H9 (cell line): ENCODE data around the gene PODNL1. TPM values are rescaled to one million over a fixed set of nuclear protein-coding genes. Genes with fewer than 3 reads are reported as not detected.

Experiments
- DNase-seq: peaks from one replicate; pipeline ENCODE4 v3.0.0-alpha.2; 2017
- H2AFZ ChIP-seq: one replicate; pipeline ENCODE4 v1.6.1; 2013; ENCODE audit warnings: mild to moderate bottlenecking, low read length, control low read depth, moderate library complexity
- H2AK5ac ChIP-seq: 2 replicates; pipeline ENCODE4 v1.6.1; 2013; ENCODE audit warnings: low read length, control low read depth, mixed read lengths; ENCODE audit not compliant: insufficient read length
- H2BK120ac ChIP-seq: one replicate; pipeline ENCODE4 v1.6.1; 2013; ENCODE audit warnings: low read depth, mild to moderate bottlenecking, low read length, control low read depth, inconsistent platforms; ENCODE audit not compliant: poor library complexity, severe bottlenecking
- H2BK12ac ChIP-seq: 2 replicates; pipeline ENCODE4 v1.6.1; 2013; ENCODE audit warnings: low read length, control low read depth, mixed read lengths, low read depth; ENCODE audit not compliant: insufficient read length
- H2BK15ac ChIP-seq: 2 replicates; pipeline ENCODE4 v1.6.1; 2013; ENCODE audit warnings: low read depth, low read length, control low read depth
- H2BK20ac ChIP-seq: one replicate; pipeline ENCODE4 v1.6.1; 2013; ENCODE audit warnings: low read depth, mild to moderate bottlenecking, low read length, control low read depth, inconsistent platforms; ENCODE audit not compliant: poor library complexity, severe bottlenecking
- H2BK5ac ChIP-seq: 2 replicates; pipeline ENCODE4 v1.6.1; 2013; ENCODE audit warnings: low read length, control low read depth, mixed read lengths; ENCODE audit not compliant: insufficient read length
- H3K14ac ChIP-seq: 2 replicates; pipeline ENCODE4 v1.6.1; 2013; ENCODE audit warnings: low read length, control low read depth; ENCODE audit not compliant: insufficient read depth
- H3K18ac ChIP-seq: 2 replicates; pipeline ENCODE4 v1.6.1; 2013; ENCODE audit warnings: low read depth, mild to moderate bottlenecking, mixed read lengths, low read length, control low read depth; ENCODE audit not compliant: insufficient read length
- H3K23ac ChIP-seq: 2 replicates; pipeline ENCODE4 v1.6.1; 2013; ENCODE audit warnings: low read length, control low read depth, mixed read lengths, low read depth; ENCODE audit not compliant: insufficient read length
- H3K23me2 ChIP-seq: 2 replicates; pipeline ENCODE4 v1.6.1; 2013; ENCODE audit warnings: low read depth, mild to moderate bottlenecking, mixed read lengths, low read length, control low read depth; ENCODE audit not compliant: insufficient read length, poor library complexity, severe bottlenecking
- H3K27ac ChIP-seq: 2 replicates; pipeline ENCODE4 v1.5.1; 2013; ENCODE audit warnings: low read length, control low read depth, mixed read lengths, low read depth; ENCODE audit not compliant: insufficient read length
- H3K27me3 ChIP-seq: 2 replicates; pipeline ENCODE4 v1.6.1; 2013; ENCODE audit warnings: low read length, control low read depth, inconsistent platforms; ENCODE audit not compliant: insufficient read depth
- H3K4ac ChIP-seq: 2 replicates; pipeline ENCODE4 v1.6.1; 2013; ENCODE audit warnings: low read depth, mild to moderate bottlenecking, control low read depth, inconsistent platforms, low read length, moderate library complexity
- H3K4me1 ChIP-seq: 2 replicates; pipeline ENCODE4 v1.6.1; 2013; ENCODE audit warnings: low read length, control low read depth, inconsistent platforms; ENCODE audit not compliant: insufficient read depth
- H3K4me2 ChIP-seq: 2 replicates; pipeline ENCODE4 v1.6.1; 2013; ENCODE audit warnings: low read length, control low read depth, mixed read lengths; ENCODE audit not compliant: insufficient read length, insufficient read depth
- H3K56ac ChIP-seq: 2 replicates; pipeline ENCODE4 v1.6.1; 2013; ENCODE audit warnings: low read depth, mild to moderate bottlenecking, mixed read lengths, low read length, control low read depth; ENCODE audit not compliant: insufficient read length
- H3K79me1 ChIP-seq: 2 replicates; pipeline ENCODE4 v1.6.1; 2013; ENCODE audit warnings: low read depth, mild to moderate bottlenecking, moderate library complexity, low read length, control low read depth, inconsistent platforms; ENCODE audit not compliant: insufficient read depth, poor library complexity, severe bottlenecking
- H3K79me2 ChIP-seq: 2 replicates; pipeline ENCODE4 v1.6.1; 2013; ENCODE audit warnings: low read length, control low read depth, inconsistent platforms; ENCODE audit not compliant: insufficient read depth
- H3K9ac ChIP-seq: 2 replicates; pipeline ENCODE4 v1.6.1; 2013; ENCODE audit warnings: low read length, control low read depth, mixed read lengths; ENCODE audit not compliant: insufficient read length; ENCODE audit errors: extremely low read depth
- H3K9me3 ChIP-seq: one replicate; pipeline ENCODE4 v1.6.1; 2013; ENCODE audit warnings: low read depth, low read length, inconsistent platforms; ENCODE audit not compliant: control insufficient read depth
- H3T11ph ChIP-seq: one replicate; pipeline ENCODE4 v1.6.1; 2013; ENCODE audit warnings: mild to moderate bottlenecking, low read length, control low read depth, inconsistent platforms
- H4K20me1 ChIP-seq: one replicate; pipeline ENCODE4 v1.6.1; 2013; ENCODE audit not compliant: control insufficient read depth, insufficient read length, insufficient read depth
- H4K5ac ChIP-seq: 2 replicates; pipeline ENCODE4 v1.6.1; 2013; ENCODE audit warnings: low read depth, mild to moderate bottlenecking, mixed read lengths, low read length, control low read depth; ENCODE audit not compliant: insufficient read length
- H4K8ac ChIP-seq: replicated peaks from 2 replicates; pipeline ENCODE4 v1.6.1; 2013; ENCODE audit warnings: low read length, control low read depth, mixed read lengths, low read depth; ENCODE audit not compliant: insufficient read length
- H4K91ac ChIP-seq: 2 replicates; pipeline ENCODE4 v1.6.1; 2013; ENCODE audit warnings: low read depth, mild to moderate bottlenecking, moderate library complexity, mixed read lengths, low read length, control low read depth; ENCODE audit not compliant: insufficient read length
- H3K27ac Mint-ChIP-seq, 3 experiments: 2 replicates in 2 of 3; 3 replicates in 1 of 3; pipeline ENCODE4 v1.8.0; 2020 to 2021; ENCODE audit warnings: mixed read lengths in 3 of 3, mild to moderate bottlenecking in 1 of 3, moderate library complexity in 1 of 3
- H3K27me3 Mint-ChIP-seq: 2 replicates; pipeline ENCODE4 v1.8.0; 2021; ENCODE audit warnings: low read depth, mild to moderate bottlenecking, moderate library complexity, mixed read lengths
- H3K36me3 Mint-ChIP-seq, 3 experiments: 2 replicates in 2 of 3; 3 replicates in 1 of 3; pipeline ENCODE4 v1.8.0; 2020 to 2021; ENCODE audit warnings: low read depth in 3 of 3, mixed read lengths in 3 of 3; ENCODE audit not compliant: insufficient read depth in 1 of 3
- H3K4me1 Mint-ChIP-seq, 2 experiments: 2 replicates each; pipeline ENCODE4 v1.8.0; 2020; ENCODE audit warnings: mixed read lengths in 2 of 2
- H3K4me3 Mint-ChIP-seq, 2 experiments: 2 replicates in 1 of 2; 3 replicates in 1 of 2; pipeline ENCODE4 v1.8.0; 2020 to 2021; ENCODE audit warnings: mild to moderate bottlenecking in 2 of 2, mixed read lengths in 2 of 2, moderate library complexity in 1 of 2
- H3K9me3 Mint-ChIP-seq, 2 experiments: 2 replicates in 1 of 2; 3 replicates in 1 of 2; pipeline ENCODE4 v1.8.0; 2020; ENCODE audit warnings: mild to moderate bottlenecking in 2 of 2, mixed read lengths in 2 of 2, moderate library complexity in 1 of 2
- CTCF ChIP-seq: fragments of 200-600 bp; sonication (generic); conservative IDR thresholded peaks from 3 replicates; pipeline ENCODE4 v1.8.0; 2021; ENCODE audit warnings: antibody characterized with exemption, mild to moderate bottlenecking
- WGBS: extraction: QIAGEN DNeasy Blood & Tissue Kit; methylation state at CpG from one replicate; pipeline ENCODE4 v1.1.7; 2013; ENCODE audit warnings: missing lambda C conversion rate, low lambda C conversion rate, mixed read lengths; ENCODE audit not compliant: insufficient read length; ENCODE audit errors: extremely low coverage; 5-methylcytosine and 5-hydroxymethylcytosine counted together
- total RNA-seq: library from RNA; stranded (reverse); gene quantifications from 2 replicates; pipeline ENCODE4 v1.2.1, GENCODE V29; 2021

The PODNL1 gene
- total RNA-seq, 1 experiment from 2014 or later = 0.68 TPM

DNA sequence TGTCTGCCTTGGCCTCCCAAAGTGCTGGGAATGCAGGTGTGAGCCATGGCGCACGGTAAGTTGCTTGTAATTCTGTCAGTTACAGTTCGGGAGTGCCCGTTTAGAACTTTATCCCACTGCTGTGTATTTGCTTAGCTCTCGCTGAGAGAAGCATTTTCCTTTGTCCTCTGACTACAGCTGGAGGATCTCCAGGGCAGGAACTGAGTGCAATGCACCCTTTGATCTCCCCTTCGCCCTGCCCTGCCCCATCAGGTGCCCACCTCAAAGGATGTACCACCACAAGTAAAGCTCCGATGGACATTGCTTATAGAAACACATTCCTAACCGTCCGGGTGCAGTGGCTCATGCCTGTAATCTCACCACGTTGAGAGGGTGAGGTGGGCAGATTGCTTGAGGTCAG is 38.8 kb downstream of the PODNL1 start:
- Histone ChIP-seq H3K4me1 (no peaks in the 10 kb centered on the region), H2AK5ac (no peak overlapping the region), H3K14ac (no peak overlapping the region), H4K91ac (no peak overlapping the region), H2BK12ac (no peak overlapping the region), H3K79me1 (no peaks in the 10 kb centered on the region), H3K56ac (no peak overlapping the region), H2BK20ac (no peak overlapping the region), H3K27ac (no peak overlapping the region), H2BK15ac (no peak overlapping the region), H3K4ac (no peak overlapping the region), H3T11ph (no peak overlapping the region), H3K23me2 (no peaks in the 10 kb centered on the region), H3K9me3 (no peaks in the 10 kb centered on the region), H4K8ac (no peak overlapping the region), H2AFZ (no peak overlapping the region), H3K79me2 (no peaks in the 10 kb centered on the region), H3K23ac (no peak overlapping the region), H4K5ac (no peak overlapping the region), H3K4me2 (no peak overlapping the region), H2BK120ac (no peak overlapping the region), H2BK5ac (no peak overlapping the region), H4K20me1 (no peaks in the 10 kb centered on the region), H3K27me3 (no peaks in the 10 kb centered on the region), H3K9ac (no peak overlapping the region), H3K18ac (no peak overlapping the region)
- no CpG with 5 or more reads among the region's 10 CpGs for WGBS
- no peaks in the 10 kb centered on the region for H3K9me3 Mint-ChIP-seq
- H3K4me1 Mint-ChIP-seq = no peaks in the 10 kb centered on the region
- no peak for DNase-seq
- H3K27ac Mint-ChIP-seq = no peak overlapping the region
- no peaks in the 10 kb centered on the region for H3K36me3 Mint-ChIP-seq
- no peak overlapping the region for H3K4me3 Mint-ChIP-seq
- no peaks in the 10 kb centered on the region; the same call in 1 of the 2 replicates for H3K27me3 Mint-ChIP-seq
- TF ChIP-seq CTCF = no peak
